PC-3 (cell line): Measurements from ENCODE around the gene APMAP. TPM values are rescaled to one million over a fixed set of nuclear protein-coding genes. Genes with fewer than 3 reads are reported as not detected.

Experiments used
- ATAC-seq: fragments of 200-7000 bp; cut with Tn5 transposase; 2 replicates; pipeline ENCODE4 v1.9.1; 2020; ENCODE audit warnings: mild to moderate bottlenecking, moderate library complexity
- BruUV-seq: library from RNA; stranded (reverse); fragments of 400-500 nt; replicated peaks from 2 replicates; lab custom pipeline; 2021; lab: Mats Ljungman, UMichigan
- CTCF ChIA-PET: fragments of 300-600 bp; sonication (Branson Sonifier 250); formaldehyde crosslinking; loops from one replicate; lab custom pipeline; 2022; ENCODE audit warnings: antibody characterized with exemption; lab: Charles Lee
- POLR2A ChIA-PET: fragments of 300-600 bp; sonication (Branson Sonifier 250); formaldehyde crosslinking; loops from one replicate; lab custom pipeline; 2022; ENCODE audit warnings: antibody characterized with exemption; ENCODE audit not compliant: unreplicated experiment; lab: Charles Lee
- DNase-seq: peaks from one replicate; pipeline ENCODE4 v3.0.0-alpha.2; 2015
- H2AFZ ChIP-seq: fragments of 300-600 bp; sonication (generic); 2 replicates; pipeline ENCODE4 v1.6.0; 2016; ENCODE audit warnings: antibody characterized with exemption, low read length
- H3F3A ChIP-seq: fragments of 300-600 bp; sonication (generic); one replicate; pipeline ENCODE4 v1.6.0; 2017; ENCODE audit warnings: antibody characterized with exemption, low read length, control low read depth, mild to moderate bottlenecking; ENCODE audit not compliant: unreplicated experiment
- H3K27ac ChIP-seq: fragments of 300-600 bp; sonication (generic); 2 replicates; pipeline ENCODE4 v1.5.1; 2016; ENCODE audit warnings: mild to moderate bottlenecking, low read length
- H3K27me3 ChIP-seq: fragments of 300-600 bp; sonication (generic); 2 replicates; pipeline ENCODE4 v1.6.1; 2016; ENCODE audit warnings: low read length, mixed read lengths
- H3K36me3 ChIP-seq: fragments of 300-600 bp; sonication (generic); 2 replicates; pipeline ENCODE4 v1.6.1; 2016; ENCODE audit warnings: low read depth, mixed run types, low read length, mixed read lengths
- H3K4me1 ChIP-seq: fragments of 300-600 bp; sonication (generic); 2 replicates; pipeline ENCODE4 v1.5.1; 2016; ENCODE audit warnings: low read length; ENCODE audit not compliant: insufficient read depth
- H3K4me2 ChIP-seq: fragments of 300-600 bp; sonication (generic); 2 replicates; pipeline ENCODE4 v1.6.0; 2016; ENCODE audit warnings: low read length
- H3K4me3 ChIP-seq: fragments of 300-600 bp; sonication (generic); 2 replicates; pipeline ENCODE4 v1.5.1; 2016; ENCODE audit warnings: mild to moderate bottlenecking, low read length, mixed read lengths
- H3K79me2 ChIP-seq: fragments of 300-600 bp; sonication (generic); 2 replicates; pipeline ENCODE4 v1.6.1; 2017; ENCODE audit warnings: low read length, mixed read lengths
- H3K9ac ChIP-seq: fragments of 300-600 bp; sonication (generic); 2 replicates; pipeline ENCODE4 v1.6.0; 2016; ENCODE audit warnings: mild to moderate bottlenecking, low read length
- H3K9me2 ChIP-seq: fragments of 300-600 bp; sonication (generic); replicated peaks from 2 replicates; pipeline ENCODE4 v1.6.1; 2016; ENCODE audit warnings: mixed run types, low read length, mixed read lengths
- H3K9me3 ChIP-seq: fragments of 300-600 bp; sonication (generic); 2 replicates; pipeline ENCODE4 v1.6.1; 2016; ENCODE audit warnings: low read length, mixed read lengths
- H4K20me1 ChIP-seq: fragments of 300-600 bp; sonication (generic); 2 replicates; pipeline ENCODE4 v1.6.1; 2016; ENCODE audit warnings: low read length, mixed read lengths
- CTCF ChIP-seq: fragments of 300-600 bp; sonication (generic); conservative IDR thresholded peaks from 2 replicates; pipeline ENCODE4 v1.5.1; 2017; ENCODE audit warnings: antibody characterized with exemption, low read depth, mild to moderate bottlenecking, low read length
- EZH2 ChIP-seq: fragments of 300-600 bp; sonication (generic); IDR thresholded peaks from one replicate; pipeline ENCODE4 v1.6.1; 2017; ENCODE audit warnings: antibody characterized with exemption, mild to moderate bottlenecking, low read length; ENCODE audit not compliant: unreplicated experiment
- EZH2phosphoT487 ChIP-seq: fragments of 300-600 bp; sonication (generic); IDR thresholded peaks from 2 replicates; pipeline ENCODE4 v1.6.1; 2018; ENCODE audit warnings: mild to moderate bottlenecking, antibody characterized with exemption, low read length, borderline replicate concordance
- intact Hi-C: fragments of 100-400 bp; cut with micrococcal nuclease; formaldehyde crosslinking; loops from 2 replicates; pipeline ENCODE4 v1.9.0; 2023
- total RNA-seq: library from RNA; depleted of rRNA; stranded (reverse); fragments of >200 nt; gene quantifications from 2 replicates; pipeline ENCODE4 v1.2.3, GENCODE V29; 2014

APMAP gene
- total RNA-seq, 1 experiment from 2014 or later: 134 TPM

GRCh38 chr20:25032478-25033264 lies 40.1 kb upstream of the APMAP start:
- Histone ChIP-seq H3K4me2 (no peak overlapping the region), H3F3A (no peaks in the 10 kb centered on the region), H3K9me2 (no peaks in the 10 kb centered on the region), H2AFZ (no peak overlapping the region), H4K20me1 (no peaks in the 10 kb centered on the region), H3K9me3 (no peaks in the 10 kb centered on the region), H3K79me2 (no peaks in the 10 kb centered on the region), H3K27me3 (no peaks in the 10 kb centered on the region), H3K4me3 (no peak overlapping the region), H3K27ac (no peak overlapping the region), H3K4me1 (no peaks in the 10 kb centered on the region), H3K36me3 (no peaks in the 10 kb centered on the region), H3K9ac (no peak overlapping the region)
- intact Hi-C loops: no loop called here
- TF ChIP-seq EZH2phosphoT487 (no peak), EZH2 (no peak), CTCF (no peak)
- ChIA-PET POLR2A (no interaction called here), CTCF (no interaction called here)
- DNase-seq (no peak), ATAC-seq (no peak)
- no TSS peak for BruUV-seq

- Histone ChIP-seq H3K9me3 (no peaks in the 10 kb centered on the region), H3K79me2 (no peaks in the 10 kb centered on the region), H3K27ac (no peak overlapping the region), H3K4me1 (no peaks in the 10 kb centered on the region), H3K4me2 (no peak overlapping the region), H3K36me3 (no peaks in the 10 kb centered on the region), H3K27me3 (no peaks in the 10 kb centered on the region), H3K4me3 (no peak overlapping the region), H4K20me1 (no peaks in the 10 kb centered on the region), H3K9ac (no peak overlapping the region), H3F3A (no peaks in the 10 kb centered on the region), H2AFZ (no peak overlapping the region), H3K9me2 (no peaks in the 10 kb centered on the region)
- no TSS peak for BruUV-seq
- intact Hi-C loops: no loop called here
- TF ChIP-seq EZH2 (no peak), CTCF (no peak), EZH2phosphoT487 (no peak)
- DNase-seq: no peak
- POLR2A ChIA-PET: no interaction called here
- CTCF ChIA-PET: no interaction called here
- no peak for ATAC-seq
Measured at GRCh38 chr20:25032065-25032477, 39.5 kb upstream of the APMAP start.

- BruUV-seq: no TSS peak
- no peak overlapping the region for H3K9ac ChIP-seq
- H3K79me2 ChIP-seq: no peaks in the 10 kb centered on the region
- no peaks in the 10 kb centered on the region for H3K4me1 ChIP-seq
- no peaks in the 10 kb centered on the region for H3K27me3 ChIP-seq
- H3K9me3 ChIP-seq: no peaks in the 10 kb centered on the region
- DNase-seq: no peak
- H3K27ac ChIP-seq: no peak overlapping the region
- H3K4me3 ChIP-seq: no peak overlapping the region
- no peaks in the 10 kb centered on the region for H3K36me3 ChIP-seq
- H4K20me1 ChIP-seq: no peaks in the 10 kb centered on the region
- no peaks in the 10 kb centered on the region for H3F3A ChIP-seq
- H2AFZ ChIP-seq: no peak overlapping the region
- intact Hi-C loops: no loop called here
- no peak overlapping the region for H3K4me2 ChIP-seq
- ATAC-seq: no peak
- ChIA-PET POLR2A (no interaction called here), CTCF (no interaction called here)
- TF ChIP-seq EZH2phosphoT487: no peak
- TF ChIP-seq CTCF: no peak
- no peak for TF ChIP-seq EZH2
- no peaks in the 10 kb centered on the region for H3K9me2 ChIP-seq
Measured at GRCh38 chr20:25031241-25031640, 38.7 kb upstream of the APMAP start.
